Mesenchymal stem cell (in vitro differentiated cells and primary cell): Measurements from ENCODE around the gene SPATA6L.

ENCODE experiments used
- DNase-seq: peaks from one replicate; pipeline ENCODE4 v3.0.0-alpha.2; 2013
- H2AFZ ChIP-seq: one replicate; pipeline ENCODE4 v1.6.1; 2013; ENCODE audit warnings: low read depth, mild to moderate bottlenecking, control low read depth, inconsistent platforms, low read length, moderate library complexity
- H2AK5ac ChIP-seq: 2 replicates; pipeline ENCODE4 v1.6.1; 2013; ENCODE audit warnings: low read length, moderate library complexity, mild to moderate bottlenecking, inconsistent platforms; ENCODE audit not compliant: severe bottlenecking
- H2BK120ac ChIP-seq: one replicate; pipeline ENCODE4 v1.6.1; 2013; ENCODE audit warnings: low read depth, mild to moderate bottlenecking, inconsistent platforms, low read length, moderate library complexity
- H2BK12ac ChIP-seq, 2 experiments: one replicate each; pipeline ENCODE4 v1.6.1; 2013; ENCODE audit warnings: inconsistent platforms in 2 of 2, low read length in 2 of 2, mild to moderate bottlenecking in 2 of 2, moderate library complexity in 2 of 2, control low read depth in 1 of 2
- H2BK15ac ChIP-seq: one replicate; pipeline ENCODE4 v1.6.1; 2013; ENCODE audit warnings: mild to moderate bottlenecking, low read depth, inconsistent platforms; ENCODE audit not compliant: poor library complexity, severe bottlenecking
- H2BK5ac ChIP-seq: 2 replicates; pipeline ENCODE4 v1.6.1; 2013; ENCODE audit warnings: low read depth, mild to moderate bottlenecking, low read length, control low read depth, inconsistent platforms; ENCODE audit not compliant: poor library complexity, severe bottlenecking
- H3K14ac ChIP-seq, 2 experiments: one replicate each; pipeline ENCODE4 v1.6.1; 2013; ENCODE audit warnings: inconsistent platforms in 2 of 2, low read length in 2 of 2, control low read depth in 1 of 2, mild to moderate bottlenecking in 1 of 2, moderate library complexity in 1 of 2
- H3K18ac ChIP-seq, 2 experiments: one replicate each; pipeline ENCODE4 v1.6.1; 2013; ENCODE audit warnings: inconsistent platforms in 2 of 2, low read length in 2 of 2, control low read depth in 1 of 2, low read depth in 1 of 2, mild to moderate bottlenecking in 1 of 2
- H3K23ac ChIP-seq, 2 experiments: one replicate each; pipeline ENCODE4 v1.6.1; 2013; ENCODE audit warnings: inconsistent platforms in 2 of 2, low read length in 2 of 2, mild to moderate bottlenecking in 2 of 2, moderate library complexity in 2 of 2, control low read depth in 1 of 2
- H3K27ac ChIP-seq: 2 replicates; pipeline ENCODE4 v1.5.1; 2013; ENCODE audit warnings: mild to moderate bottlenecking, moderate library complexity, low read length, control low read depth, inconsistent platforms; ENCODE audit not compliant: poor library complexity, severe bottlenecking
- H3K27me3 ChIP-seq, 2 experiments: 2 replicates each; pipeline versions ENCODE4 v1.6.1 to v1.7.0; 2013; ENCODE audit warnings: low read length in 2 of 2, mild to moderate bottlenecking in 2 of 2, moderate library complexity in 2 of 2, control low read depth in 1 of 2, inconsistent platforms in 1 of 2; ENCODE audit not compliant: control insufficient read depth in 1 of 2, insufficient read depth in 1 of 2
- H3K36me3 ChIP-seq, 2 experiments: 2 replicates each; pipeline versions ENCODE4 v1.6.1 to v1.7.0; 2013; ENCODE audit warnings: low read length in 2 of 2, control low read depth in 1 of 2, inconsistent platforms in 1 of 2, low read depth in 1 of 2, mild to moderate bottlenecking in 1 of 2; ENCODE audit not compliant: insufficient read depth in 2 of 2, control insufficient read depth in 1 of 2
- H3K4ac ChIP-seq, 2 experiments: one replicate each; pipeline ENCODE4 v1.6.1; 2013; ENCODE audit warnings: inconsistent platforms in 2 of 2, low read length in 2 of 2, mild to moderate bottlenecking in 2 of 2, moderate library complexity in 2 of 2, control low read depth in 1 of 2, low read depth in 1 of 2
- H3K4me1 ChIP-seq: 2 replicates; pipeline ENCODE4 v1.6.1; 2013; ENCODE audit warnings: low read depth, low read length, control low read depth; ENCODE audit not compliant: control insufficient read depth, insufficient read depth
- H3K4me2 ChIP-seq: 2 replicates; pipeline ENCODE4 v1.6.1; 2013; ENCODE audit warnings: low read length, mild to moderate bottlenecking, inconsistent platforms; ENCODE audit not compliant: poor library complexity, severe bottlenecking
- H3K4me3 ChIP-seq, 2 experiments: 2 replicates each; pipeline versions ENCODE4 v1.5.1 to v1.7.0; 2013; ENCODE audit warnings: low read length in 2 of 2, mild to moderate bottlenecking in 2 of 2, control low read depth in 1 of 2, low read depth in 1 of 2; ENCODE audit not compliant: insufficient read depth in 1 of 2
- H3K79me1 ChIP-seq: replicated peaks from 2 replicates; pipeline ENCODE4 v1.6.1; 2013; ENCODE audit warnings: mild to moderate bottlenecking, control low read depth, low read length, inconsistent platforms; ENCODE audit not compliant: poor library complexity, severe bottlenecking
- H3K9ac ChIP-seq: 2 replicates; pipeline ENCODE4 v1.7.0; 2013; ENCODE audit warnings: mild to moderate bottlenecking, low read length, moderate library complexity
- H3K9me3 ChIP-seq: 2 replicates; pipeline ENCODE4 v1.7.0; 2013; ENCODE audit warnings: mild to moderate bottlenecking, low read length; ENCODE audit not compliant: control insufficient read depth
- H4K8ac ChIP-seq: one replicate; pipeline ENCODE4 v1.6.1; 2013; ENCODE audit warnings: inconsistent platforms, mild to moderate bottlenecking, low read length, moderate library complexity
- H4K91ac ChIP-seq: one replicate; pipeline ENCODE4 v1.6.1; 2013; ENCODE audit warnings: mild to moderate bottlenecking, low read length, inconsistent platforms
- WGBS: methylation state at CpG from one replicate; pipeline ENCODE4 v1.1.7; 2013; ENCODE audit warnings: mixed read lengths; 5-methylcytosine and 5-hydroxymethylcytosine counted together

SPATA6L gene

GRCh38 chr9:4706971-4707622 is 40.8 kb upstream of the SPATA6L start:
- Histone ChIP-seq H3K27me3 (no peaks in the 10 kb centered on the region), H3K14ac (no peak overlapping the region), H3K4ac (no peak overlapping the region), H3K4me1 (no peaks in the 10 kb centered on the region), H3K36me3 (peaks cover 3 to 71% of the 10 kb centered on the region in 2 experiments), H2BK120ac (no peak overlapping the region), H3K9me3 (no peaks in the 10 kb centered on the region), H2BK5ac (no peak overlapping the region), H3K79me1 (peaks cover 4% of the 10 kb centered on the region), H3K9ac (no peak overlapping the region), H3K4me2 (no peak overlapping the region), H3K4me3 (no peak overlapping the region), H3K23ac (no peak overlapping the region), H2AFZ (no peak overlapping the region), H2BK12ac (no peak overlapping the region), H4K8ac (no peak overlapping the region), H4K91ac (no peak overlapping the region), H3K27ac (no peak overlapping the region), H3K18ac (no peak overlapping the region), H2BK15ac (no peak overlapping the region), H2AK5ac (no peak overlapping the region)
- WGBS, result 98% methylated on average over 3 of the region's 4 CpGs
- DNase-seq, result no peak

GRCh38 chr9:4706021-4706420 is 39.7 kb upstream of the SPATA6L start:
- H3K27me3 ChIP-seq, result no peaks in the 10 kb centered on the region
- no peak overlapping the region for H3K4me2 ChIP-seq
- H3K4ac ChIP-seq, result no peak overlapping the region
- no peak overlapping the region for H3K27ac ChIP-seq
- H3K23ac ChIP-seq, result no peak overlapping the region
- H2AFZ ChIP-seq, result no peak overlapping the region
- H2BK120ac ChIP-seq, result no peak overlapping the region
- no peak overlapping the region for H4K91ac ChIP-seq
- H3K79me1 ChIP-seq, result peaks cover 4% of the 10 kb centered on the region
- no peaks in the 10 kb centered on the region for H3K9me3 ChIP-seq
- 100% methylated on average over 2 of the region's 2 CpGs for WGBS
- H2BK15ac ChIP-seq, result no peak overlapping the region
- H2BK12ac ChIP-seq, result no peak overlapping the region
- H3K4me1 ChIP-seq, result no peaks in the 10 kb centered on the region
- H3K14ac ChIP-seq, result no peak overlapping the region
- H3K9ac ChIP-seq, result no peak overlapping the region
- H2BK5ac ChIP-seq, result no peak overlapping the region
- peaks cover 3 to 73% of the 10 kb centered on the region in 2 experiments for H3K36me3 ChIP-seq
- H2AK5ac ChIP-seq, result no peak overlapping the region
- H3K4me3 ChIP-seq, result no peak overlapping the region
- H4K8ac ChIP-seq, result no peak overlapping the region
- DNase-seq, result no peak
- H3K18ac ChIP-seq, result no peak overlapping the region

DNA sequence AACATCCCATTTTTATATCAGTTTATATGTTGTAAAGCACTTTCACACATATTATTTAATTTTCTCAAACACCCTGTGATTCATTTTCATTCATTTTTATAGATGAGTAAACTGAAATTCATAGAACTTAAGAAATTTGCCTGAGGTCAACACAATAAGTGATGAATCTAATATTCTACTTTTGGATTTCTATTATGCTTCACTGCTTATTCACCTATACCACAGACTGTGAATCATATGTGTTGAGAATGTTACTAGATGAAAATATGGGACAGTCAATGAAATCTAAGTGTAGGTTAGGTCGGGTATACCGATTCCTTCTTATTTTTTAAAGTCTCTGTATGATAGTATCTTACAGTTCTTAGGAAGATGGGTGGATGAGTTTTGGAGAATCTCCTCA is 37.8 kb upstream of the SPATA6L start:
- Histone ChIP-seq H3K9ac (no peak overlapping the region), H3K79me1 (peaks cover 3% of the 10 kb centered on the region)

GRCh38 chr9:4701526-4701925 is 35.2 kb upstream of the SPATA6L start:
- Histone ChIP-seq H3K36me3 (peaks cover 0 to 87% of the 10 kb centered on the region in 2 experiments), H2BK5ac (no peak overlapping the region), H3K79me1 (peaks cover 3% of the 10 kb centered on the region), H2BK15ac (no peak overlapping the region), H3K4me1 (no peaks in the 10 kb centered on the region), H2AK5ac (no peak overlapping the region), H3K9me3 (no peaks in the 10 kb centered on the region), H3K4me2 (no peak overlapping the region), H2BK12ac (no peak overlapping the region), H2BK120ac (no peak overlapping the region), H3K18ac (no peak overlapping the region), H3K4me3 (no peak overlapping the region), H4K8ac (no peak overlapping the region), H3K4ac (no peak overlapping the region), H3K14ac (no peak overlapping the region), H4K91ac (no peak overlapping the region), H3K27me3 (no peaks in the 10 kb centered on the region), H3K23ac (no peak overlapping the region), H3K9ac (no peak overlapping the region), H3K27ac (no peak overlapping the region), H2AFZ (no peak overlapping the region)
- DNase-seq, result no peak
- WGBS, result no CpG with 5 or more reads among the region's 1 CpG

More for the DNA sequence above, 37.8 kb upstream of the SPATA6L start:
- no peak overlapping the region for H2AK5ac ChIP-seq
- H4K8ac ChIP-seq, result no peak overlapping the region
- H2AFZ ChIP-seq, result no peak overlapping the region
- no peak overlapping the region for H2BK5ac ChIP-seq
- no peak overlapping the region for H3K27ac ChIP-seq
- no peak overlapping the region for H2BK15ac ChIP-seq
- no peaks in the 10 kb centered on the region for H3K27me3 ChIP-seq
- peaks cover 3 to 83% of the 10 kb centered on the region in 2 experiments for H3K36me3 ChIP-seq
- H3K4me2 ChIP-seq, result no peak overlapping the region
- no peak for DNase-seq
- no peak overlapping the region for H2BK120ac ChIP-seq
- WGBS, result 100% methylated on average over 2 of the region's 2 CpGs
- no peak overlapping the region for H3K4me3 ChIP-seq
- no peak overlapping the region for H3K18ac ChIP-seq
- no peak overlapping the region for H2BK12ac ChIP-seq
- no peaks in the 10 kb centered on the region for H3K4me1 ChIP-seq
- H4K91ac ChIP-seq, result no peak overlapping the region
- H3K4ac ChIP-seq, result no peak overlapping the region
- no peak overlapping the region for H3K23ac ChIP-seq
- H3K14ac ChIP-seq, result no peak overlapping the region
- no peaks in the 10 kb centered on the region for H3K9me3 ChIP-seq
